ENCODE results near the gene TARS3.

The TARS3 gene

GRCh38 chr15:101620671-101621070, 103.6 kb downstream of the TARS3 start:
- TF ChIP-seq POLR2AphosphoS5 (IDR thresholded peaks at IDR 0.05; ENCODE audit: low read depth, low read length) (no peak), TAF1 (IDR thresholded peaks at IDR 0.05; ENCODE audit: borderline replicate concordance, insufficient read depth, low read length) (no peak), FOXP2 (optimal IDR thresholded peaks at IDR 0.05; ENCODE audit: borderline replicate concordance, extremely low read depth, extremely low read length, insufficient read depth) (no peak), REST (IDR thresholded peaks at IDR 0.05; ENCODE audit: insufficient read depth in 1 of 2, low read depth in 2 of 2, low read length in 2 of 2) (no peak), SIN3A (IDR thresholded peaks at IDR 0.05; ENCODE audit: borderline replicate concordance, insufficient read depth, low read length) (no peak)

GRCh38 chr15:101619615-101619865, 104.7 kb downstream of the TARS3 start:
- TF ChIP-seq SIN3A (IDR thresholded peaks at IDR 0.05; ENCODE audit: borderline replicate concordance, insufficient read depth, low read length): no peak
- TF ChIP-seq TAF1 (IDR thresholded peaks at IDR 0.05; ENCODE audit: borderline replicate concordance, insufficient read depth, low read length): no peak
- no peak for TF ChIP-seq REST (IDR thresholded peaks at IDR 0.05; ENCODE audit: insufficient read depth in 1 of 2, low read depth in 2 of 2, low read length in 2 of 2)

GRCh38 chr15:101618851-101619614, 105.2 kb downstream of the TARS3 start:
- TF ChIP-seq TAF1 (IDR thresholded peaks at IDR 0.05; ENCODE audit: borderline replicate concordance, insufficient read depth, low read length) (no peak), FOXP2 (optimal IDR thresholded peaks at IDR 0.05; ENCODE audit: borderline replicate concordance, extremely low read depth, extremely low read length, insufficient read depth) (no peak), SIN3A (IDR thresholded peaks at IDR 0.05; ENCODE audit: borderline replicate concordance, insufficient read depth, low read length) (no peak), POLR2AphosphoS5 (IDR thresholded peaks at IDR 0.05; ENCODE audit: low read depth, low read length) (no peak), REST (IDR thresholded peaks at IDR 0.05; ENCODE audit: insufficient read depth in 1 of 2, low read depth in 2 of 2, low read length in 2 of 2) (no peak)

- TF ChIP-seq FOXP2 (optimal IDR thresholded peaks at IDR 0.05; ENCODE audit: borderline replicate concordance, extremely low read depth, extremely low read length, insufficient read depth) (no peak), REST (IDR thresholded peaks at IDR 0.05; ENCODE audit: insufficient read depth in 1 of 2, low read depth in 2 of 2, low read length in 2 of 2) (no peak), POLR2AphosphoS5 (IDR thresholded peaks at IDR 0.05; ENCODE audit: low read depth, low read length) (no peak), TAF1 (IDR thresholded peaks at IDR 0.05; ENCODE audit: borderline replicate concordance, insufficient read depth, low read length) (no peak), SIN3A (IDR thresholded peaks at IDR 0.05; ENCODE audit: borderline replicate concordance, insufficient read depth, low read length) (no peak)
Measured at GRCh38 chr15:101618076-101618475, 106.2 kb downstream of the TARS3 start.

All from PFSK-1 (cell line).